GM15510 (cell line): ENCODE results near the gene ELAVL1.

Experiments
- POLR2A ChIP-seq: IDR thresholded peaks from 3 replicates; pipeline ENCODE4 v1.6.1; 2011; ENCODE audit warnings: borderline replicate concordance; ENCODE audit not compliant: insufficient read length; ENCODE audit errors: extremely low read depth

ELAVL1 gene

GRCh38 chr19:7912697-7913564 is 92.5 kb downstream of the ELAVL1 start:
- no peak for TF ChIP-seq POLR2A

DNA sequence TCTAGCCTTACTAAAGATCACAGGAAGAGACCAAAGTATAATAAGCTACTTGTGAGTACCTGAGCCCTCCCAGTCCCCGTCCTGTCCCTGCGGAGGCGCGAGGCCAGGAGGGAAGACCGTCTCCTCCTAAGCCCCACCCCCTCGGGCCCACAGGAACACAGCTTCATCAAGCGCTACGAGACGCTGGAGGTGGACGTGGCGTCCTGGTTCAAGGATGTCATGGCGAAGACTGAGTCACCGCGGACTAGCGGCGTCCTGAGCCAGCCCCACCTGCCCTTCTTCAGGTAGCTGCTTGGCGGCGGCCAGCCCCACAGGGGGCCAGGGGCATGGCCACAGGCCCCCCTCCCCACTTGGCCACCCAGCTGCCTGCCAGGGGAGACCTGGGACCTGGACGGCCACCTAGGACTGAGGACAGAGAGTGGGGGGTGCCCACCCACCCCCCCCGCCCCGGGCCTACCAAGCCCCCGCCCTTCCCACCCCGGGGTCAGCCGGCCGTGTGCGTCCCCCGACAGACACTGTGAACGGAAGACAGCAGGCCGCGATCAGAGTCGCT is 93.2 kb downstream of the ELAVL1 start:
- no peak for TF ChIP-seq POLR2A

GRCh38 chr19:7911508-7912143 is 93.8 kb downstream of the ELAVL1 start:
- no peak for TF ChIP-seq POLR2A

DNA sequence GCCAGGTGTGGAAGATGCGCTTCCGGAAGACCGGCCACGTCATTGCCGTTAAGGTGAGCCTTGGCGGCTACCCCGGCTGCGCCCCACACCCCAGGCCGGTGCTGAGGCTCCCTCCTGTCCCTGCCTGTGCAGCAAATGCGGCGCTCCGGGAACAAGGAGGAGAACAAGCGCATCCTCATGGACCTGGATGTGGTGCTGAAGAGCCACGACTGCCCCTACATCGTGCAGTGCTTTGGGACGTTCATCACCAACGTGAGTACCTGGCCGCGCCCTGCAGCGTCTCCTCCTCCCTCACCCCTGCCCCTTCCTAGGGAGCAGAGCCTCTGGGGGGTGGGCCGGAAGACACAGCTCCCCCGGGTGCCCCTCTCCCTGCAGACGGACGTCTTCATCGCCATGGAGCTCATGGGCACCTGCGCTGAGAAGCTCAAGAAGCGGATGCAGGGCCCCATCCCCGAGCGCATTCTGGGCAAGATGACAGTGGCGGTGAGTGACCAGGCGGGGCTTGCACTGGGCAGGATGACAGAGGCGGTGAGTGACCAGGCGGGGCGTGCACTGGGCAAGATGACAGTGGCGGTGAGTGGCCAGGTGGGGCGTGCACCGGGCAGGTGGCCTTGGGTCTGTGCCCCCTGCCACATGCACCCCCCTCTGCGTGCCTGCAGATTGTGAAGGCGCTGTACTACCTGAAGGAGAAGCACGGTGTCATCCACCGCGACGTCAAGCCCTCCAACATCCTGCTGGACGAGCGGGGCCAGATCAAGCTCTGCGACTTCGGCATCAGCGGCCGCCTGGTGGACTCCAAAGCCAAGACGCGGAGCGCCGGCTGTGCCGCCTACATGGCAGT is 94.9 kb downstream of the ELAVL1 start:
- TF ChIP-seq POLR2A, result peak; percentile 13

- TF ChIP-seq POLR2A, result no peak
Measured at GRCh38 chr19:7909471-7910067, 95.9 kb downstream of the ELAVL1 start.

DNA sequence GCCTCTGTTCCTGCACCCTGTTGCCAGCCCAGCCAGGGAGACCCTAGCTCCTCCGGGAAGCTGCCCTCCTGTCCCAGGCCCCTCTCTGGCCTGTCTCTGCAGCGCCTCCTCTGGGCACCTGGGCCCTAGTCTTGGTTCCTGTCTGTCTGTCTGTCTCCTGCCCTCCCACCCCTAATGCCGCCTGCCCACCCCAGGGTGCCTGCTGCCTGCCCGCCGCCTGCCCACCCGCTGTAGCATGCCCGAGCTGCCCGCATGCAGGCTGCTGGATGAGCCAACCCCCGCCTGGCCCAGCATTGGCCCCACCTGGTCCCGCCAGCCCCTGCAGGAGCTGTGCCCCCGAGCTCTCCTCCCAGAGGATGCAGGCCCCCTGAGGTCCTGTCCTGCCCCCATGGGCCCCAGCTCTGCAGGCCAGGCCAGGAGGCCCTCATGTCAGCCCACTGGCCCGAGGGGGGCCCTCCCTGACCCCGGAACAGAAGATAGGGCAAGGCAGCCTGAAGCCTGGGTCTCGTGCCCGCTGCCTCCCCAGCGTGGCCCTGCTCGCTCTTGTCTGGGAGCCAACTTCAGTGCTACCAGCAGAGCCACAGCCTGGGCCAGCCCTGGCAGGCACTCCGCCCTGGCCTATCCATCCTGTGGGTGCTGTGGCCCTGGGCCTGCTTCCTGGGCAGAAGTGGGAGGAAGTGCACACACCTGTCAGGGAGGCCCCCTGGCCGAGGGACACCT is 96.5 kb downstream of the ELAVL1 start:
- TF ChIP-seq POLR2A, result no peak
